HCT116 (cell line): ENCODE data around the gene DAAM2.

Experiments
- POLR2AphosphoS5 ChIP-seq: IDR thresholded peaks from 2 replicates; pipeline ENCODE4 v1.6.1; 2011; ENCODE audit warnings: mild to moderate bottlenecking, low read depth, low read length, moderate library complexity
- YY1 ChIP-seq: IDR thresholded peaks from 2 replicates; pipeline ENCODE4 v1.6.1; 2011; ENCODE audit warnings: low read length, low read depth, moderate library complexity, mild to moderate bottlenecking; ENCODE audit not compliant: insufficient replicate concordance; ENCODE audit errors: extremely low read depth

- TF ChIP-seq POLR2AphosphoS5 (no peak), YY1 (no peak)
Measured at GRCh38 chr6:39847221-39847620, 55.0 kb downstream of the DAAM2 start.
